Measurements from ENCODE around the gene SETD4. TPM values are rescaled to one million over a fixed set of nuclear protein-coding genes. Genes with fewer than 3 reads are reported as not detected.

SETD4 gene
- total and polyA plus RNA-seq, 2 of the 4 experiments (the other 2 are of a cell fraction) = 9.5 to 11.4 TPM

GRCh38 chr21:36109868-36110267, 49.5 kb upstream of the SETD4 start:
- Histone ChIP-seq H2BK15ac (ENCODE audit: low read depth, low read length) (no peak overlapping the region), H2AK9ac (replicated peaks; ENCODE audit: low read depth, low read length, poor library complexity) (no peak overlapping the region), H2BK20ac (ENCODE audit: low read depth, low read length) (no peak overlapping the region), H3K4me2 (ENCODE audit: low read depth, low read length) (no peak overlapping the region), H3K27me3 (ENCODE audit: control insufficient read depth, insufficient read depth, low read length) (peaks cover 24% of the 10 kb centered on the region), H4K91ac (ENCODE audit: insufficient read depth, low read depth, low read length) (no peak overlapping the region), H3K4me3 (ENCODE audit: insufficient read depth, low read depth, low read length) (no peak overlapping the region), H3K4ac (ENCODE audit: low read depth, low read length) (no peak overlapping the region), H2BK5ac (ENCODE audit: low read depth, low read length, poor library complexity, severe bottlenecking) (no peak overlapping the region), H3K79me1 (ENCODE audit: low read depth in 1 of 2, low read length in 2 of 2) (no peaks in the 10 kb centered on the region), H4K5ac (ENCODE audit: low read depth, low read length) (no peak overlapping the region), H3K9me1 (ENCODE audit: insufficient read depth, low read length) (no peaks in the 10 kb centered on the region), H3K9me3 (ENCODE audit: control insufficient read depth, insufficient read depth, low read length) (no peaks in the 10 kb centered on the region; the same call in 1 of the 2 replicates), H3K9ac (ENCODE audit: low read depth, low read length) (no peak overlapping the region), H3K56ac (ENCODE audit: extremely low read depth, insufficient read depth, low read length) (no peak overlapping the region), H3K27ac (ENCODE audit: insufficient read depth, low read length) (no peak overlapping the region), H3K18ac (ENCODE audit: low read depth, low read length) (no peak overlapping the region), H2AFZ (replicated peaks; ENCODE audit: low read length, poor library complexity) (no peak overlapping the region), H4K20me1 (ENCODE audit: insufficient read depth, low read length) (no peaks in the 10 kb centered on the region), H3K4me1 (ENCODE audit: control insufficient read depth, insufficient read depth, low read length) (0 out of 2 replicates have a peak, but pooled peaks cover 2% of the 10 kb centered on the region), H4K8ac (ENCODE audit: low read depth in 2 of 2, low read length in 2 of 2) (no peak overlapping the region), H2BK120ac (ENCODE audit: low read depth, low read length) (no peak overlapping the region), H3K23ac (ENCODE audit: low read depth, low read length) (no peak overlapping the region), H3K36me3 (ENCODE audit: control insufficient read depth, insufficient read depth, low read length) (no peaks in the 10 kb centered on the region), H2AK5ac (ENCODE audit: low read depth, low read length) (no peak overlapping the region), H3K14ac (replicated peaks; ENCODE audit: low read depth, low read length) (no peak overlapping the region)
- POLR2A ChIA-PET (ENCODE audit: unreplicated experiment) = no interaction called here
- dilution Hi-C loops (cut with HindIII; ENCODE audit: low sequenced_read_pairs, unreplicated experiment) (no loop called here), intact Hi-C loops (cut with micrococcal nuclease) (loop anchor here (5.0 to 10.0 kb wide), 2 partner anchors 165 to 268 kb away; no protein-coding TSS in a partner anchor), in situ Hi-C loops (cut with MboI; ENCODE audit: low sequenced_read_pairs) (no loop called here)
- 100% methylated on average over 1 of the region's 10 CpGs; no CpG with 5 or more reads in 1 of the 2 experiments for WGBS, 2 experiments (ENCODE audit: extremely low coverage in 2 of 2, insufficient read length in 1 of 2)
- ATAC-seq (ENCODE audit: low read depth) (no peak), DNase-seq (no peak)
- BruUV-seq (replicated peaks) = no TSS peak
- CTCF ChIA-PET = interaction anchor here (1.0 kb wide), 1 partner anchor 23 kb away, joined by 3 read pairs; no protein-coding TSS in a partner anchor
- TF ChIP-seq POLR2A (IDR thresholded peaks at IDR 0.05; ENCODE audit: low read depth, low read length) (no peak), RAD21 (IDR thresholded peaks at IDR 0.05; ENCODE audit: low read length) (no peak), FOS (IDR thresholded peaks at IDR 0.05; ENCODE audit: low read depth, low read length) (no peak), NFE2L2 (IDR thresholded peaks at IDR 0.05; ENCODE audit: low read depth, low read length) (no peak), RFX5 (IDR thresholded peaks at IDR 0.05; ENCODE audit: low read depth, low read length) (no peak), MXI1 (IDR thresholded peaks at IDR 0.05; ENCODE audit: borderline replicate concordance, low read depth, low read length) (no peak)

All from IMR-90 (cell line).